HepG2 (cell line): ENCODE measurements around the gene HES7. TPM values are rescaled to one million over a fixed set of nuclear protein-coding genes. Genes with fewer than 3 reads are reported as not detected.
A peak's percentile ranks its signal among the peaks of the same experiment; 100 is the strongest.

ENCODE experiments used
- GABPA ChIP-seq, 2 experiments: IDR thresholded peaks; 2 replicates each; pipeline ENCODE4 v1.6.1; 2011 to 2016; ENCODE audit warnings: low read depth in 2 of 2, low read length in 1 of 2, missing biosample characterization in 1 of 2, missing genetic modification characterization in 1 of 2
- MBD4 ChIP-seq: IDR thresholded peaks from 2 replicates; pipeline ENCODE4 v1.6.1; 2012; ENCODE audit warnings: low read length, inconsistent platforms, borderline replicate concordance
- NCOA2 ChIP-seq: sonication (generic); formaldehyde crosslinking; IDR thresholded peaks from 2 replicates; pipeline ENCODE4 v1.8.0; 2022; ENCODE audit warnings: inconsistent platforms
- NCOA5 ChIP-seq: sonication (generic); formaldehyde crosslinking; IDR thresholded peaks from 2 replicates; pipeline ENCODE4 v1.4.0; 2020; ENCODE audit warnings: missing genetic modification reagents
- NR2F2 ChIP-seq: IDR thresholded peaks from 2 replicates; pipeline ENCODE4 v1.6.1; 2012; ENCODE audit warnings: low read depth, inconsistent platforms, borderline replicate concordance
- PHF21A ChIP-seq: sonication (generic); formaldehyde crosslinking; IDR thresholded peaks from 2 replicates; pipeline ENCODE4 v1.5.0; 2020; ENCODE audit warnings: mild to moderate bottlenecking, missing genetic modification reagents
- PITX1 ChIP-seq: sonication (generic); formaldehyde crosslinking; IDR thresholded peaks from 2 replicates; pipeline ENCODE4 v1.5.1; 2020; ENCODE audit warnings: mild to moderate bottlenecking, missing genetic modification reagents
- RFX5 ChIP-seq: IDR thresholded peaks from 2 replicates; pipeline ENCODE4 v1.6.1; 2011; ENCODE audit warnings: low read depth, low read length, improper control_type of control experiment
- RNF219 ChIP-seq: sonication (generic); formaldehyde crosslinking; IDR thresholded peaks from 2 replicates; pipeline ENCODE4 v1.5.0; 2020; ENCODE audit warnings: mild to moderate bottlenecking, missing genetic modification reagents
- SNAI1 ChIP-seq: sonication (generic); formaldehyde crosslinking; IDR thresholded peaks from 2 replicates; pipeline ENCODE4 v1.5.0; 2020; ENCODE audit warnings: mild to moderate bottlenecking, missing genetic modification reagents, borderline replicate concordance
- TBL1XR1 ChIP-seq: fragments of 150-350 bp; IDR thresholded peaks from 2 replicates; pipeline ENCODE4 v1.6.1; 2014; ENCODE audit warnings: borderline replicate concordance, low read length; ENCODE audit not compliant: partially characterized antibody
- TP53 ChIP-seq: sonication (generic); formaldehyde crosslinking; conservative IDR thresholded peaks from 2 replicates; pipeline ENCODE4 v1.4.0; 2020; ENCODE audit warnings: missing genetic modification reagents
- TRIM24 ChIP-seq: sonication (generic); formaldehyde crosslinking; IDR thresholded peaks from 2 replicates; pipeline ENCODE4 v1.8.0; 2022; ENCODE audit warnings: mild to moderate bottlenecking, missing genetic modification reagents
- ZNF124 ChIP-seq: sonication (generic); formaldehyde crosslinking; IDR thresholded peaks from 2 replicates; pipeline ENCODE4 v1.4.0; 2020; ENCODE audit warnings: missing genetic modification reagents
- ZNF3 ChIP-seq: IDR thresholded peaks from 2 replicates; pipeline ENCODE4 v1.7.0; 2017; ENCODE audit warnings: inconsistent platforms
- ZNF362 ChIP-seq: sonication (generic); formaldehyde crosslinking; IDR thresholded peaks from 2 replicates; pipeline ENCODE4 v1.4.0; 2020; ENCODE audit warnings: missing genetic modification reagents, mild to moderate bottlenecking, borderline replicate concordance
- ZNF564 ChIP-seq: sonication (generic); formaldehyde crosslinking; IDR thresholded peaks from 2 replicates; pipeline ENCODE4 v1.8.1; 2023; ENCODE audit warnings: mild to moderate bottlenecking, missing genetic modification reagents
- ZNF749 ChIP-seq: sonication (generic); formaldehyde crosslinking; IDR thresholded peaks from 2 replicates; pipeline ENCODE4 v1.8.0; 2022; ENCODE audit warnings: mild to moderate bottlenecking, missing genetic modification reagents, moderate library complexity, borderline replicate concordance
- polyA plus RNA-seq, 8 experiments: library from polyadenylated mRNA; depleted of rRNA in 3 of 8; stranded (reverse) in 7 of 8; unstranded in 1 of 8; fragments of >200 nt; fragmentation: Illumina TruSeq in 4 of 8; extraction: Trizol in 4 of 8; gene quantifications; 2 replicates each; pipeline versions ENCODE4 v1.2.1 to v1.2.3, GENCODE V29; 2011 to 2016; ENCODE audit warnings: low read depth in 4 of 8, missing spikeins in 1 of 8, mixed read lengths in 1 of 8; ENCODE audit not compliant: insufficient read depth in 1 of 8
- total RNA-seq, 5 experiments: library from RNA; depleted of rRNA; stranded (reverse); fragments of >200 nt; fragmentation: Illumina TruSeq; extraction: Trizol; gene quantifications; 2 replicates each; pipeline ENCODE4 v1.2.3, GENCODE V29; 2016; ENCODE audit warnings: low read depth in 1 of 5
- TF ChIP-seq, protein P1 (sequence below): IDR thresholded peaks from 2 replicates; pipeline ENCODE4 v1.6.1; 2016; ENCODE audit warnings: mild to moderate bottlenecking
- TF ChIP-seq, protein P2 (sequence below): sonication (generic); formaldehyde crosslinking; IDR thresholded peaks from 2 replicates; pipeline ENCODE4 v1.4.0; 2020; ENCODE audit warnings: missing genetic modification reagents
- TF ChIP-seq, protein P3 (sequence below): sonication (generic); formaldehyde crosslinking; IDR thresholded peaks from 2 replicates; pipeline ENCODE4 v1.4.0; 2020; ENCODE audit warnings: mild to moderate bottlenecking, missing genetic modification reagents
- TF ChIP-seq, protein P4 (sequence below): IDR thresholded peaks from 2 replicates; pipeline ENCODE4 v1.6.1; 2016; ENCODE audit warnings: low read depth, borderline replicate concordance

HES7 gene
- total and polyA plus RNA-seq, 2 of the 13 experiments (the other 11 are each of a cell fraction or from before 2014, with no cell fraction given): not detected

- TF ChIP-seq, protein P1, sequence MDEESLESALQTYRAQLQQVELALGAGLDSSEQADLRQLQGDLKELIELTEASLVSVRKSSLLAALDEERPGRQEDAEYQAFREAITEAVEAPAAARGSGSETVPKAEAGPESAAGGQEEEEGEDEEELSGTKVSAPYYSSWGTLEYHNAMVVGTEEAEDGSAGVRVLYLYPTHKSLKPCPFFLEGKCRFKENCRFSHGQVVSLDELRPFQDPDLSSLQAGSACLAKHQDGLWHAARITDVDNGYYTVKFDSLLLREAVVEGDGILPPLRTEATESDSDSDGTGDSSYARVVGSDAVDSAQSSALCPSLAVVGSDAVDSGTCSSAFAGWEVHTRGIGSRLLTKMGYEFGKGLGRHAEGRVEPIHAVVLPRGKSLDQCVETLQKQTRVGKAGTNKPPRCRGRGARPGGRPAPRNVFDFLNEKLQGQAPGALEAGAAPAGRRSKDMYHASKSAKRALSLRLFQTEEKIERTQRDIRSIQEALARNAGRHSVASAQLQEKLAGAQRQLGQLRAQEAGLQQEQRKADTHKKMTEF (CRISPR knock-in tag): peak; percentile 83
- TF ChIP-seq NR2F2 (peak; percentile 36; the same call in 1 of the 2 replicates), TP53 (CRISPR knock-in tag) (no peak), GABPA (IDR thresholded peaks at IDR 0.05; ENCODE audit: low read depth, low read length) (no peak), GABPA (CRISPR knock-in tag; IDR thresholded peaks at IDR 0.05; ENCODE audit: low read depth) (no peak), PITX1 (peak; percentile 43; the same call in 1 of the 2 replicates), NCOA5 (no peak), TRIM24 (no peak), ZNF3 (CRISPR knock-in tag) (no peak), MBD4 (no peak), NCOA2 (CRISPR knock-in tag) (0 out of 2 replicates have a peak, but pooled peaks have one; percentile 38), TBL1XR1 (peak; percentile 31), ZNF124 (CRISPR knock-in tag) (peak; percentile 62; the same call in 1 of the 2 replicates), ZNF749 (CRISPR knock-in tag) (0 out of 2 replicates have a peak, but pooled peaks have one; percentile 58), SNAI1 (CRISPR knock-in tag) (no peak), ZNF362 (no peak), ZNF564 (CRISPR knock-in tag) (0 out of 2 replicates have a peak, but pooled peaks have one; percentile 18), RNF219 (CRISPR knock-in tag) (0 out of 2 replicates have a peak, but pooled peaks have one; percentile 40), RFX5 (no peak), PHF21A (CRISPR knock-in tag) (peak; percentile 33; the same call in 1 of the 2 replicates)
- TF ChIP-seq, protein P2, sequence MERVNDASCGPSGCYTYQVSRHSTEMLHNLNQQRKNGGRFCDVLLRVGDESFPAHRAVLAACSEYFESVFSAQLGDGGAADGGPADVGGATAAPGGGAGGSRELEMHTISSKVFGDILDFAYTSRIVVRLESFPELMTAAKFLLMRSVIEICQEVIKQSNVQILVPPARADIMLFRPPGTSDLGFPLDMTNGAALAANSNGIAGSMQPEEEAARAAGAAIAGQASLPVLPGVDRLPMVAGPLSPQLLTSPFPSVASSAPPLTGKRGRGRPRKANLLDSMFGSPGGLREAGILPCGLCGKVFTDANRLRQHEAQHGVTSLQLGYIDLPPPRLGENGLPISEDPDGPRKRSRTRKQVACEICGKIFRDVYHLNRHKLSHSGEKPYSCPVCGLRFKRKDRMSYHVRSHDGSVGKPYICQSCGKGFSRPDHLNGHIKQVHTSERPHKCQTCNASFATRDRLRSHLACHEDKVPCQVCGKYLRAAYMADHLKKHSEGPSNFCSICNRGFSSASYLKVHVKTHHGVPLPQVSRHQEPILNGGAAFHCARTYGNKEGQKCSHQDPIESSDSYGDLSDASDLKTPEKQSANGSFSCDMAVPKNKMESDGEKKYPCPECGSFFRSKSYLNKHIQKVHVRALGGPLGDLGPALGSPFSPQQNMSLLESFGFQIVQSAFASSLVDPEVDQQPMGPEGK (CRISPR knock-in tag): no peak
- TF ChIP-seq, protein P3, sequence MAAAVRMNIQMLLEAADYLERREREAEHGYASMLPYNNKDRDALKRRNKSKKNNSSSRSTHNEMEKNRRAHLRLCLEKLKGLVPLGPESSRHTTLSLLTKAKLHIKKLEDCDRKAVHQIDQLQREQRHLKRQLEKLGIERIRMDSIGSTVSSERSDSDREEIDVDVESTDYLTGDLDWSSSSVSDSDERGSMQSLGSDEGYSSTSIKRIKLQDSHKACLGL: 0 out of 2 replicates have a peak, but pooled peaks have one; percentile 49
- TF ChIP-seq, protein P4, sequence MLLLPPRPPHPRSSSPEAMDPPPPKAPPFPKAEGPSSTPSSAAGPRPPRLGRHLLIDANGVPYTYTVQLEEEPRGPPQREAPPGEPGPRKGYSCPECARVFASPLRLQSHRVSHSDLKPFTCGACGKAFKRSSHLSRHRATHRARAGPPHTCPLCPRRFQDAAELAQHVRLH (CRISPR knock-in tag): peak; percentile 58; the same call in 1 of the 2 replicates
Observed at GRCh38 chr17:8125154-8125946, 1.4 kb upstream of the HES7 start (continued).
